GM23338 (cell line): ENCODE measurements around the gene OGA. TPM values are rescaled to one million over a fixed set of nuclear protein-coding genes. Genes with fewer than 3 reads are reported as not detected.

Experiments
- ATAC-seq: fragments of 200-7000 bp; cut with Tn5 transposase; 3 replicates; pipeline ENCODE4 v1.9.1; 2020
- DNase-seq: peaks from one replicate; pipeline ENCODE4 v3.0.0-alpha.2; 2015; ENCODE audit warnings: low spot score
- H2AFZ ChIP-seq: fragments of 200-600 bp; sonication (generic); 2 replicates; pipeline ENCODE4 v1.8.0; 2016; ENCODE audit warnings: antibody characterized with exemption, mild to moderate bottlenecking, moderate library complexity
- H3F3A ChIP-seq: fragments of 200-600 bp; sonication (generic); replicated peaks from 2 replicates; pipeline ENCODE4 v1.8.0; 2017; ENCODE audit warnings: antibody characterized with exemption, mixed run types, low read depth
- H3K27ac ChIP-seq: fragments of 200-600 bp; sonication (generic); 2 replicates; pipeline ENCODE4 v1.6.1; 2016; ENCODE audit warnings: low read depth
- H3K27me3 ChIP-seq: fragments of 200-600 bp; sonication (generic); 2 replicates; pipeline ENCODE4 v1.8.0; 2016; ENCODE audit warnings: mild to moderate bottlenecking, mixed run types, moderate library complexity; ENCODE audit not compliant: insufficient read depth
- H3K36me3 ChIP-seq: fragments of 200-600 bp; sonication (generic); 2 replicates; pipeline ENCODE4 v1.8.0; 2016; ENCODE audit warnings: mild to moderate bottlenecking; ENCODE audit not compliant: insufficient read depth
- H3K4me1 ChIP-seq: fragments of 200-600 bp; sonication (generic); 2 replicates; pipeline ENCODE4 v1.8.0; 2016; ENCODE audit warnings: mild to moderate bottlenecking, moderate library complexity; ENCODE audit not compliant: insufficient read depth
- H3K4me2 ChIP-seq: fragments of 200-600 bp; sonication (generic); 2 replicates; pipeline ENCODE4 v1.7.1; 2017; ENCODE audit warnings: mixed run types
- H3K4me3 ChIP-seq: fragments of 200-600 bp; sonication (generic); 2 replicates; pipeline ENCODE4 v1.6.1; 2016; ENCODE audit warnings: mixed run types
- H3K79me2 ChIP-seq: fragments of 200-600 bp; sonication (generic); replicated peaks from 2 replicates; pipeline ENCODE4 v1.8.0; 2017; ENCODE audit warnings: mild to moderate bottlenecking; ENCODE audit not compliant: insufficient read depth
- H3K9me2 ChIP-seq: fragments of 200-600 bp; sonication (generic); 2 replicates; pipeline ENCODE4 v1.8.0; 2017; ENCODE audit not compliant: insufficient read depth
- H4K20me1 ChIP-seq: fragments of 200-600 bp; sonication (generic); replicated peaks from 2 replicates; pipeline ENCODE4 v1.8.0; 2017; ENCODE audit warnings: mild to moderate bottlenecking; ENCODE audit not compliant: insufficient read depth
- H3K27ac Mint-ChIP-seq: 2 replicates; pipeline ENCODE4 v1.8.0; 2020; ENCODE audit warnings: inconsistent platforms, mild to moderate bottlenecking, moderate library complexity, mixed read lengths
- H3K27me3 Mint-ChIP-seq: 3 replicates; pipeline ENCODE4 v1.8.0; 2022; ENCODE audit warnings: low read depth, mild to moderate bottlenecking, moderate library complexity, mixed read lengths, inconsistent platforms; ENCODE audit not compliant: insufficient read depth, poor library complexity
- H3K36me3 Mint-ChIP-seq: 3 replicates; pipeline ENCODE4 v1.8.0; 2021; ENCODE audit warnings: low read depth, mild to moderate bottlenecking, inconsistent platforms, moderate library complexity, mixed read lengths
- H3K4me1 Mint-ChIP-seq: 3 replicates; pipeline ENCODE4 v1.8.0; 2020; ENCODE audit warnings: mild to moderate bottlenecking, inconsistent platforms, mixed read lengths
- H3K4me3 Mint-ChIP-seq: 3 replicates; pipeline ENCODE4 v1.8.0; 2021; ENCODE audit warnings: moderate library complexity, mild to moderate bottlenecking, inconsistent platforms, mixed read lengths
- H3K9me3 Mint-ChIP-seq: 3 replicates; pipeline ENCODE4 v1.8.0; 2020; ENCODE audit warnings: moderate library complexity, mild to moderate bottlenecking, inconsistent platforms, mixed read lengths
- CTCF ChIP-seq, 2 experiments: fragments of 200-600 bp in 1 of 2; sonication (generic) in 1 of 2; conservative IDR thresholded peaks; 2 replicates each; pipeline versions ENCODE4 v1.5.1 to v1.6.1; 2016 to 2017; ENCODE audit warnings: antibody characterized with exemption in 2 of 2, low read depth in 2 of 2, mild to moderate bottlenecking in 2 of 2, moderate library complexity in 1 of 2
- EZH2phosphoT487 ChIP-seq: fragments of 200-600 bp; sonication (generic); IDR thresholded peaks from one replicate; pipeline ENCODE4 v1.8.1; 2018; ENCODE audit warnings: antibody characterized with exemption; ENCODE audit not compliant: unreplicated experiment
- JUNB ChIP-seq: IDR thresholded peaks from one replicate; pipeline ENCODE4 v1.6.1; 2016; ENCODE audit warnings: antibody characterized with exemption; ENCODE audit not compliant: unreplicated experiment
- POLR2AphosphoS5 ChIP-seq: IDR thresholded peaks from 2 replicates; pipeline ENCODE4 v1.6.1; 2016; ENCODE audit warnings: antibody characterized with exemption, low read depth
- REST ChIP-seq: IDR thresholded peaks from one replicate; pipeline ENCODE4 v1.6.1; 2018; ENCODE audit warnings: antibody characterized with exemption; ENCODE audit not compliant: unreplicated experiment
- STAT1 ChIP-seq: IDR thresholded peaks from one replicate; pipeline ENCODE4 v1.6.1; 2016; ENCODE audit warnings: antibody characterized with exemption; ENCODE audit not compliant: unreplicated experiment
- ZNF331 ChIP-seq: fragments of 250-450 bp; sonication (Bioruptor Pico); IDR thresholded peaks from 2 replicates; pipeline ENCODE4 v1.5.0; 2020; ENCODE audit warnings: low read depth, mild to moderate bottlenecking, moderate library complexity
- polyA plus RNA-seq: library from polyadenylated mRNA; unstranded; fragments of >200 nt; fragmentation: Nextera tagmentation; extraction: Ambion mirVana; gene quantifications from 2 replicates; pipeline ENCODE4 v1.2.1, GENCODE V29; 2016
- total RNA-seq: library from RNA; depleted of rRNA; stranded (reverse); fragments of >200 nt; shearing (Covaris generic); gene quantifications from 2 replicates; pipeline ENCODE4 v1.2.3, GENCODE V29; 2014
- TF ChIP-seq, protein P1 (sequence below): fragments of 250-450 bp; sonication (Bioruptor Pico); IDR thresholded peaks from 2 replicates; pipeline ENCODE4 v1.5.0; 2020; ENCODE audit warnings: mild to moderate bottlenecking, moderate library complexity

OGA gene
- total and polyA plus RNA-seq, 2 experiments from 2014 or later = 68.4 to 131 TPM

- H3K36me3 ChIP-seq = no peaks in the 10 kb centered on the region
- no peaks in the 10 kb centered on the region for H3K79me2 ChIP-seq
- H3K4me3 ChIP-seq = peak overlapping the region; percentile 91
- Mint-ChIP-seq H3K9me3 (no peaks in the 10 kb centered on the region; the same call in 2 of the 3 replicates), H3K4me3 (peak overlapping the region; percentile 84), H3K27me3 (peaks cover 39% of the 10 kb centered on the region), H3K4me1 (peaks cover 50% of the 10 kb centered on the region), H3K27ac (peak overlapping the region; percentile 65), H3K36me3 (no peaks in the 10 kb centered on the region)
- no peak overlapping the region for H3K27ac ChIP-seq
- H3K4me2 ChIP-seq = peak overlapping the region; percentile 99
- TF ChIP-seq POLR2AphosphoS5 = no peak
- no peak for TF ChIP-seq CTCF (conservative IDR thresholded peaks at IDR 0.05; ENCODE audit: low read depth in 2 of 2)
- TF ChIP-seq EZH2phosphoT487 = no peak
- TF ChIP-seq REST = no peak
- no peak for TF ChIP-seq JUNB
- no peak for TF ChIP-seq STAT1
- peaks cover 19% of the 10 kb centered on the region for H3K27me3 ChIP-seq
- peaks cover 11% of the 10 kb centered on the region; the same call in 1 of the 2 replicates for H3F3A ChIP-seq
- DNase-seq (peak; percentile 84), ATAC-seq (peak; percentile 15)
- H4K20me1 ChIP-seq = peaks cover 6% of the 10 kb centered on the region; the same call in 1 of the 2 replicates
- peaks cover 20% of the 10 kb centered on the region for H3K4me1 ChIP-seq
- H3K9me2 ChIP-seq = no peaks in the 10 kb centered on the region
- peak overlapping the region; percentile 96; the same call in 1 of the 2 replicates for H2AFZ ChIP-seq
These were observed 21.9 kb upstream of the OGA start for GRCh38 chr10:101840102-101840684.

GRCh38 chr10:101839416-101840063 is 21.3 kb upstream of the OGA start:
- no peaks in the 10 kb centered on the region for H3K36me3 Mint-ChIP-seq
- H3K4me1 Mint-ChIP-seq = peaks cover 51% of the 10 kb centered on the region
- DNase-seq (peak; percentile 82), ATAC-seq (peak; percentile 14)
- Histone ChIP-seq H2AFZ (peak overlapping the region; percentile 96), H3K4me3 (peak overlapping the region; percentile 91), H3K9me2 (no peaks in the 10 kb centered on the region), H3K79me2 (no peaks in the 10 kb centered on the region), H3K27ac (no peak overlapping the region), H3K4me2 (peak overlapping the region; percentile 99), H3K4me1 (peaks cover 17% of the 10 kb centered on the region), H4K20me1 (peaks cover 6% of the 10 kb centered on the region; the same call in 1 of the 2 replicates), H3K27me3 (peaks cover 19% of the 10 kb centered on the region), H3F3A (peaks cover 11% of the 10 kb centered on the region; the same call in 1 of the 2 replicates), H3K36me3 (no peaks in the 10 kb centered on the region)
- H3K9me3 Mint-ChIP-seq = no peaks in the 10 kb centered on the region; the same call in 2 of the 3 replicates
- H3K4me3 Mint-ChIP-seq = peak overlapping the region; percentile 84
- peaks cover 45% of the 10 kb centered on the region for H3K27me3 Mint-ChIP-seq
- no peak overlapping the region for H3K27ac Mint-ChIP-seq
- no peak for TF ChIP-seq ZNF331
- TF ChIP-seq, protein P1, sequence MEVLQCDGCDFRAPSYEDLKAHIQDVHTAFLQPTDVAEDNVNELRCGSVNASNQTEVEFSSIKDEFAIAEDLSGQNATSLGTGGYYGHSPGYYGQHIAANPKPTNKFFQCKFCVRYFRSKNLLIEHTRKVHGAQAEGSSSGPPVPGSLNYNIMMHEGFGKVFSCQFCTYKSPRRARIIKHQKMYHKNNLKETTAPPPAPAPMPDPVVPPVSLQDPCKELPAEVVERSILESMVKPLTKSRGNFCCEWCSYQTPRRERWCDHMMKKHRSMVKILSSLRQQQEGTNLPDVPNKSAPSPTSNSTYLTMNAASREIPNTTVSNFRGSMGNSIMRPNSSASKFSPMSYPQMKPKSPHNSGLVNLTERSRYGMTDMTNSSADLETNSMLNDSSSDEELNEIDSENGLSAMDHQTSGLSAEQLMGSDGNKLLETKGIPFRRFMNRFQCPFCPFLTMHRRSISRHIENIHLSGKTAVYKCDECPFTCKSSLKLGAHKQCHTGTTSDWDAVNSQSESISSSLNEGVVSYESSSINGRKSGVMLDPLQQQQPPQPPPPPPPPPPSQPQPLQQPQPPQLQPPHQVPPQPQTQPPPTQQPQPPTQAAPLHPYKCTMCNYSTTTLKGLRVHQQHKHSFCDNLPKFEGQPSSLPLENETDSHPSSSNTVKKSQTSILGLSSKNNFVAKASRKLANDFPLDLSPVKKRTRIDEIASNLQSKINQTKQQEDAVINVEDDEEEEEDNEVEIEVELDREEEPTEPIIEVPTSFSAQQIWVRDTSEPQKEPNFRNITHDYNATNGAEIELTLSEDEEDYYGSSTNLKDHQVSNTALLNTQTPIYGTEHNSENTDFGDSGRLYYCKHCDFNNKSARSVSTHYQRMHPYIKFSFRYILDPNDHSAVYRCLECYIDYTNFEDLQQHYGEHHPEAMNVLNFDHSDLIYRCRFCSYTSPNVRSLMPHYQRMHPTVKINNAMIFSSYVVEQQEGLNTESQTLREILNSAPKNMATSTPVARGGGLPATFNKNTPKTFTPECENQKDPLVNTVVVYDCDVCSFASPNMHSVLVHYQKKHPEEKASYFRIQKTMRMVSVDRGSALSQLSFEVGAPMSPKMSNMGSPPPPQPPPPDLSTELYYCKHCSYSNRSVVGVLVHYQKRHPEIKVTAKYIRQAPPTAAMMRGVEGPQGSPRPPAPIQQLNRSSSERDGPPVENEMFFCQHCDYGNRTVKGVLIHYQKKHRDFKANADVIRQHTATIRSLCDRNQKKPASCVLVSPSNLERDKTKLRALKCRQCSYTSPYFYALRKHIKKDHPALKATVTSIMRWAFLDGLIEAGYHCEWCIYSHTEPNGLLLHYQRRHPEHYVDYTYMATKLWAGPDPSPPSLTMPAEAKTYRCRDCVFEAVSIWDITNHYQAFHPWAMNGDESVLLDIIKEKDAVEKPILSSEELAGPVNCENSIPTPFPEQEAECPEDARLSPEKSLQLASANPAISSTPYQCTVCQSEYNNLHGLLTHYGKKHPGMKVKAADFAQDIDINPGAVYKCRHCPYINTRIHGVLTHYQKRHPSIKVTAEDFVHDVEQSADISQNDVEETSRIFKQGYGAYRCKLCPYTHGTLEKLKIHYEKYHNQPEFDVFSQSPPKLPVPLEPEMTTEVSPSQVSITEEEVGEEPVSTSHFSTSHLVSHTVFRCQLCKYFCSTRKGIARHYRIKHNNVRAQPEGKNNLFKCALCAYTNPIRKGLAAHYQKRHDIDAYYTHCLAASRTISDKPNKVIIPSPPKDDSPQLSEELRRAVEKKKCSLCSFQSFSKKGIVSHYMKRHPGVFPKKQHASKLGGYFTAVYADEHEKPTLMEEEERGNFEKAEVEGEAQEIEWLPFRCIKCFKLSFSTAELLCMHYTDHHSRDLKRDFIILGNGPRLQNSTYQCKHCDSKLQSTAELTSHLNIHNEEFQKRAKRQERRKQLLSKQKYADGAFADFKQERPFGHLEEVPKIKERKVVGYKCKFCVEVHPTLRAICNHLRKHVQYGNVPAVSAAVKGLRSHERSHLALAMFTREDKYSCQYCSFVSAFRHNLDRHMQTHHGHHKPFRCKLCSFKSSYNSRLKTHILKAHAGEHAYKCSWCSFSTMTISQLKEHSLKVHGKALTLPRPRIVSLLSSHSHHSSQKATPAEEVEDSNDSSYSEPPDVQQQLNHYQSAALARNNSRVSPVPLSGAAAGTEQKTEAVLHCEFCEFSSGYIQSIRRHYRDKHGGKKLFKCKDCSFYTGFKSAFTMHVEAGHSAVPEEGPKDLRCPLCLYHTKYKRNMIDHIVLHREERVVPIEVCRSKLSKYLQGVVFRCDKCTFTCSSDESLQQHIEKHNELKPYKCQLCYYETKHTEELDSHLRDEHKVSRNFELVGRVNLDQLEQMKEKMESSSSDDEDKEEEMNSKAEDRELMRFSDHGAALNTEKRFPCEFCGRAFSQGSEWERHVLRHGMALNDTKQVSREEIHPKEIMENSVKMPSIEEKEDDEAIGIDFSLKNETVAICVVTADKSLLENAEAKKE (CRISPR knock-in tag) = no peak
